ENCODE data around the gene ALDH1A2.
A peak's percentile ranks its signal among the peaks of the same experiment; 100 is the strongest.
"Not testable (repeated sequence)": the region's sequence is repeated elsewhere in the genome, so short reads cannot be mapped to it uniquely, and the experiment has no call there.

The ALDH1A2 gene

GRCh38 chr15:58087871-58088270 is 22.4 kb upstream of the ALDH1A2 start:
- H3K27ac ChIP-seq (ENCODE audit: low read depth, low read length): no peak overlapping the region
- H3K4me1 ChIP-seq (ENCODE audit: control insufficient read depth, insufficient read depth, low read length, unreplicated experiment): peaks cover 10% of the 10 kb centered on the region
- no peaks in the 10 kb centered on the region for H3K27me3 ChIP-seq (ENCODE audit: insufficient read depth, low read length)
- no peak overlapping the region for H3K4me3 ChIP-seq (ENCODE audit: low read depth, low read length)
- H3K36me3 ChIP-seq (ENCODE audit: insufficient read depth, low read length): no peaks in the 10 kb centered on the region
- H3K79me2 ChIP-seq (ENCODE audit: control insufficient read depth, insufficient read depth, low read length, unreplicated experiment): no peaks in the 10 kb centered on the region
- H2AFZ ChIP-seq (ENCODE audit: low read length, unreplicated experiment): no peak overlapping the region

GRCh38 chr15:58086491-58086890 is 21.0 kb upstream of the ALDH1A2 start:
- no peaks in the 10 kb centered on the region for H3K79me2 ChIP-seq (ENCODE audit: control insufficient read depth, insufficient read depth, low read length, unreplicated experiment)
- H3K27me3 ChIP-seq (ENCODE audit: insufficient read depth, low read length): no peaks in the 10 kb centered on the region
- H2AFZ ChIP-seq (ENCODE audit: low read length, unreplicated experiment): no peak overlapping the region
- H3K27ac ChIP-seq (ENCODE audit: low read depth, low read length): no peak overlapping the region
- H3K36me3 ChIP-seq (ENCODE audit: insufficient read depth, low read length): no peaks in the 10 kb centered on the region
- no peak overlapping the region for H3K4me3 ChIP-seq (ENCODE audit: low read depth, low read length)
- H3K4me1 ChIP-seq (ENCODE audit: control insufficient read depth, insufficient read depth, low read length, unreplicated experiment): peaks cover 16% of the 10 kb centered on the region

- Histone ChIP-seq H2AFZ (ENCODE audit: low read length, unreplicated experiment) (no peak overlapping the region), H3K27ac (ENCODE audit: low read depth, low read length) (no peak overlapping the region), H3K4me1 (ENCODE audit: control insufficient read depth, insufficient read depth, low read length, unreplicated experiment) (peaks cover 22% of the 10 kb centered on the region), H3K36me3 (ENCODE audit: insufficient read depth, low read length) (no peaks in the 10 kb centered on the region), H3K4me3 (ENCODE audit: low read depth, low read length) (no peak overlapping the region), H3K27me3 (ENCODE audit: insufficient read depth, low read length) (no peaks in the 10 kb centered on the region), H3K79me2 (ENCODE audit: control insufficient read depth, insufficient read depth, low read length, unreplicated experiment) (no peaks in the 10 kb centered on the region)
Measured at GRCh38 chr15:58083526-58083925, 18.0 kb upstream of the ALDH1A2 start.

GRCh38 chr15:58081891-58082290 is 16.4 kb upstream of the ALDH1A2 start:
- Histone ChIP-seq H3K4me3 (ENCODE audit: low read depth, low read length) (no peak overlapping the region), H3K4me1 (ENCODE audit: control insufficient read depth, insufficient read depth, low read length, unreplicated experiment) (peaks cover 21% of the 10 kb centered on the region)

GRCh38 chr15:58081456-58081855 is 15.9 kb upstream of the ALDH1A2 start:
- H2AFZ ChIP-seq (ENCODE audit: low read length, unreplicated experiment): no peak overlapping the region
- peaks cover 17% of the 10 kb centered on the region for H3K4me1 ChIP-seq (ENCODE audit: control insufficient read depth, insufficient read depth, low read length, unreplicated experiment)
- H3K79me2 ChIP-seq (ENCODE audit: control insufficient read depth, insufficient read depth, low read length, unreplicated experiment): no peaks in the 10 kb centered on the region
- 0 out of 2 replicates have a peak overlapping the region, but pooled peaks have one; percentile 4 for H3K27ac ChIP-seq (ENCODE audit: low read depth, low read length)
- no peaks in the 10 kb centered on the region for H3K27me3 ChIP-seq (ENCODE audit: insufficient read depth, low read length)
- H3K4me3 ChIP-seq (ENCODE audit: low read depth, low read length): no peak overlapping the region
- no peaks in the 10 kb centered on the region for H3K36me3 ChIP-seq (ENCODE audit: insufficient read depth, low read length)

More at GRCh38 chr15:58081891-58082290, 16.4 kb upstream of the ALDH1A2 start:
- H3K27me3 ChIP-seq (ENCODE audit: insufficient read depth, low read length): no peaks in the 10 kb centered on the region
- no peaks in the 10 kb centered on the region for H3K36me3 ChIP-seq (ENCODE audit: insufficient read depth, low read length)
- 0 out of 2 replicates have a peak overlapping the region, but pooled peaks have one; percentile 4 for H3K27ac ChIP-seq (ENCODE audit: low read depth, low read length)
- no peaks in the 10 kb centered on the region for H3K79me2 ChIP-seq (ENCODE audit: control insufficient read depth, insufficient read depth, low read length, unreplicated experiment)
- H2AFZ ChIP-seq (ENCODE audit: low read length, unreplicated experiment): no peak overlapping the region

- H2AFZ ChIP-seq (ENCODE audit: low read length, unreplicated experiment); H3K36me3 ChIP-seq (ENCODE audit: insufficient read depth, low read length); H3K4me3 ChIP-seq (ENCODE audit: low read depth, low read length); H3K27me3 ChIP-seq (ENCODE audit: insufficient read depth, low read length); H3K27ac ChIP-seq (ENCODE audit: low read depth, low read length); H3K79me2 ChIP-seq (ENCODE audit: control insufficient read depth, insufficient read depth, low read length, unreplicated experiment): not testable (repeated sequence)
- peaks cover 12% of the 10 kb centered on the region for H3K4me1 ChIP-seq (ENCODE audit: control insufficient read depth, insufficient read depth, low read length, unreplicated experiment)
Measured at GRCh38 chr15:58080959-58081358, 15.4 kb upstream of the ALDH1A2 start.

- H3K4me1 ChIP-seq (ENCODE audit: control insufficient read depth, insufficient read depth, low read length, unreplicated experiment): peaks cover 12% of the 10 kb centered on the region
- H3K36me3 ChIP-seq (ENCODE audit: insufficient read depth, low read length): no peaks in the 10 kb centered on the region
- H3K4me3 ChIP-seq (ENCODE audit: low read depth, low read length): no peak overlapping the region
- no peaks in the 10 kb centered on the region for H3K27me3 ChIP-seq (ENCODE audit: insufficient read depth, low read length)
- no peaks in the 10 kb centered on the region for H3K79me2 ChIP-seq (ENCODE audit: control insufficient read depth, insufficient read depth, low read length, unreplicated experiment)
- no peak overlapping the region for H3K27ac ChIP-seq (ENCODE audit: low read depth, low read length)
- H2AFZ ChIP-seq (ENCODE audit: low read length, unreplicated experiment): no peak overlapping the region
Measured at GRCh38 chr15:58080398-58080797, 14.9 kb upstream of the ALDH1A2 start.

- Histone ChIP-seq H3K27me3 (ENCODE audit: insufficient read depth, low read length) (no peaks in the 10 kb centered on the region), H2AFZ (ENCODE audit: low read length, unreplicated experiment) (no peak overlapping the region), H3K4me3 (ENCODE audit: low read depth, low read length) (no peak overlapping the region), H3K27ac (ENCODE audit: low read depth, low read length) (no peak overlapping the region), H3K79me2 (ENCODE audit: control insufficient read depth, insufficient read depth, low read length, unreplicated experiment) (no peaks in the 10 kb centered on the region), H3K4me1 (ENCODE audit: control insufficient read depth, insufficient read depth, low read length, unreplicated experiment) (peaks cover 12% of the 10 kb centered on the region), H3K36me3 (ENCODE audit: insufficient read depth, low read length) (no peaks in the 10 kb centered on the region)
Measured at GRCh38 chr15:58078591-58078990, 13.1 kb upstream of the ALDH1A2 start.

GRCh38 chr15:58077427-58077826 is 11.9 kb upstream of the ALDH1A2 start:
- Histone ChIP-seq H3K4me3 (ENCODE audit: low read depth, low read length) (no peak overlapping the region), H3K4me1 (ENCODE audit: control insufficient read depth, insufficient read depth, low read length, unreplicated experiment) (peaks cover 12% of the 10 kb centered on the region), H3K27me3 (ENCODE audit: insufficient read depth, low read length) (no peaks in the 10 kb centered on the region), H3K36me3 (ENCODE audit: insufficient read depth, low read length) (no peaks in the 10 kb centered on the region), H3K27ac (ENCODE audit: low read depth, low read length) (no peak overlapping the region), H2AFZ (ENCODE audit: low read length, unreplicated experiment) (no peak overlapping the region), H3K79me2 (ENCODE audit: control insufficient read depth, insufficient read depth, low read length, unreplicated experiment) (no peaks in the 10 kb centered on the region)

GRCh38 chr15:58074452-58074851 is 8.9 kb upstream of the ALDH1A2 start:
- H3K79me2 ChIP-seq (ENCODE audit: control insufficient read depth, insufficient read depth, low read length, unreplicated experiment): no peaks in the 10 kb centered on the region
- H3K27me3 ChIP-seq (ENCODE audit: insufficient read depth, low read length): no peaks in the 10 kb centered on the region
- no peak overlapping the region for H3K27ac ChIP-seq (ENCODE audit: low read depth, low read length)
- H3K4me1 ChIP-seq (ENCODE audit: control insufficient read depth, insufficient read depth, low read length, unreplicated experiment): no peaks in the 10 kb centered on the region
- no peak overlapping the region for H2AFZ ChIP-seq (ENCODE audit: low read length, unreplicated experiment)
- H3K4me3 ChIP-seq (ENCODE audit: low read depth, low read length): no peak overlapping the region
- H3K36me3 ChIP-seq (ENCODE audit: insufficient read depth, low read length): no peaks in the 10 kb centered on the region

- peaks cover 3% of the 10 kb centered on the region for H3K27me3 ChIP-seq (ENCODE audit: insufficient read depth, low read length)
- no peak overlapping the region for H3K27ac ChIP-seq (ENCODE audit: low read depth, low read length)
- H3K36me3 ChIP-seq (ENCODE audit: insufficient read depth, low read length): no peaks in the 10 kb centered on the region
- no peak overlapping the region for H3K4me3 ChIP-seq (ENCODE audit: low read depth, low read length)
- H3K4me1 ChIP-seq (ENCODE audit: control insufficient read depth, insufficient read depth, low read length, unreplicated experiment): no peaks in the 10 kb centered on the region
- peak overlapping the region; percentile 20 for H2AFZ ChIP-seq (ENCODE audit: low read length, unreplicated experiment)
- no peaks in the 10 kb centered on the region for H3K79me2 ChIP-seq (ENCODE audit: control insufficient read depth, insufficient read depth, low read length, unreplicated experiment)
Measured at GRCh38 chr15:58070801-58071418, 5.4 kb upstream of the ALDH1A2 start.
